H1 (cell line): ENCODE results near the gene PDIA3. TPM values are rescaled to one million over a fixed set of nuclear protein-coding genes. Genes with fewer than 3 reads are reported as not detected.

Experiments
- CTCF ChIA-PET: fragments of 300-600 bp; sonication (Branson Sonifier 250); formaldehyde crosslinking; loops from one replicate; lab custom pipeline; 2021; ENCODE audit not compliant: partially characterized antibody; lab: Charles Lee
- POLR2A ChIA-PET: fragments of 300-600 bp; sonication (Branson Sonifier 250); formaldehyde crosslinking; loops from one replicate; lab custom pipeline; 2021; ENCODE audit warnings: inconsistent platforms; ENCODE audit not compliant: partially characterized antibody; lab: Charles Lee
- DNase-seq, 2 experiments: peaks; one replicate each; pipeline versions ENCODE4 v3.0.0 to v3.0.0-alpha.2; 2010 to 2022; ENCODE audit warnings: low spot score in 2 of 2, low read depth in 1 of 2, mixed read lengths in 1 of 2
- FAIRE-seq: peaks from 2 replicates; lab custom pipeline; 2011; peaks lifted over from hg19 to GRCh38; lab: Jason Lieb, UNC
- H2AFZ ChIP-seq: 2 replicates; pipeline ENCODE4 v1.8.1; 2012; ENCODE audit warnings: low read length, inconsistent platforms
- H2AK5ac ChIP-seq: 2 replicates; pipeline ENCODE4 v1.6.1; 2013; ENCODE audit warnings: low read depth, low read length
- H2BK120ac ChIP-seq: replicated peaks from 2 replicates; pipeline ENCODE3; 2013; ENCODE audit warnings: low read depth, low read length, inconsistent platforms
- H2BK12ac ChIP-seq: 2 replicates; pipeline ENCODE4 v1.6.1; 2013; ENCODE audit warnings: low read depth, low read length
- H2BK15ac ChIP-seq: 2 replicates; pipeline ENCODE4 v1.6.1; 2013; ENCODE audit warnings: low read length
- H2BK20ac ChIP-seq: 2 replicates; pipeline ENCODE4 v1.6.1; 2013; ENCODE audit warnings: low read length
- H2BK5ac ChIP-seq: 2 replicates; pipeline ENCODE4 v1.6.1; 2013; ENCODE audit warnings: low read depth, low read length
- H3K14ac ChIP-seq: 2 replicates; pipeline ENCODE4 v1.6.1; 2013; ENCODE audit warnings: inconsistent platforms; ENCODE audit not compliant: insufficient read length
- H3K18ac ChIP-seq: 2 replicates; pipeline ENCODE4 v1.6.1; 2013; ENCODE audit warnings: low read length; ENCODE audit errors: extremely low read depth
- H3K23ac ChIP-seq: 2 replicates; pipeline ENCODE4 v1.6.1; 2013; ENCODE audit warnings: inconsistent platforms; ENCODE audit not compliant: insufficient read length
- H3K23me2 ChIP-seq: 2 replicates; pipeline ENCODE4 v1.6.1; 2013; ENCODE audit warnings: low read depth, low read length
- H3K27ac ChIP-seq: 2 replicates; pipeline ENCODE4 v1.6.1; 2011; ENCODE audit warnings: low read depth, low read length, inconsistent platforms
- H3K27me3 ChIP-seq, 4 experiments: replicated peaks in 1 of 4; 1 replicate in 1 of 4; 2 replicates in 3 of 4; pipeline versions ENCODE4 v1.6.1 to v1.8.1; 2011 to 2013; ENCODE audit warnings: low read length in 3 of 4, mild to moderate bottlenecking in 3 of 4, inconsistent platforms in 2 of 4, mixed read lengths in 2 of 4, moderate library complexity in 1 of 4; ENCODE audit not compliant: control insufficient read depth in 3 of 4, insufficient read depth in 3 of 4; ENCODE audit errors: extremely low read depth in 1 of 4
- H3K36me3 ChIP-seq, 4 experiments: 2 replicates each; pipeline versions ENCODE4 v1.6.1 to v1.8.1; 2011 to 2013; ENCODE audit warnings: mild to moderate bottlenecking in 4 of 4, low read length in 3 of 4, moderate library complexity in 2 of 4, control low read depth in 1 of 4, inconsistent platforms in 1 of 4; ENCODE audit not compliant: insufficient read depth in 4 of 4, control insufficient read depth in 2 of 4
- H3K4ac ChIP-seq: replicated peaks from 2 replicates; pipeline ENCODE3; 2013; ENCODE audit warnings: low read length, low read depth, mixed read lengths, inconsistent platforms; ENCODE audit not compliant: insufficient read length
- H3K4me1 ChIP-seq, 4 experiments: replicated peaks in 1 of 4; 1 replicate in 1 of 4; 2 replicates in 3 of 4; pipeline versions ENCODE4 v1.6.1 to v1.8.1; 2011 to 2013; ENCODE audit warnings: low read length in 3 of 4, inconsistent platforms in 2 of 4, mixed read lengths in 1 of 4; ENCODE audit not compliant: insufficient read depth in 4 of 4, control insufficient read depth in 3 of 4
- H3K4me2 ChIP-seq, 2 experiments: 2 replicates each; pipeline versions ENCODE4 v1.6.1 to v1.8.1; 2011 to 2013; ENCODE audit warnings: low read depth in 2 of 2, low read length in 2 of 2, control low read depth in 1 of 2, inconsistent platforms in 1 of 2, mild to moderate bottlenecking in 1 of 2; ENCODE audit not compliant: insufficient read depth in 1 of 2
- H3K4me3 ChIP-seq, 4 experiments: fragments of 200-600, 300-600 bp in 1 of 4; sonication (generic), shearing (Covaris generic), sonication (Bioruptor Twin) in 1 of 4; 2 replicates each; pipeline versions ENCODE4 v1.5.1 to v1.8.1; 2011 to 2016; ENCODE audit warnings: low read length in 4 of 4, low read depth in 3 of 4, control low read depth in 2 of 4, inconsistent platforms in 2 of 4, mild to moderate bottlenecking in 2 of 4, mixed read lengths in 1 of 4, moderate library complexity in 1 of 4; ENCODE audit not compliant: insufficient read depth in 2 of 4; ENCODE audit errors: extremely low read depth in 1 of 4
- H3K56ac ChIP-seq: replicated peaks from 2 replicates; pipeline ENCODE3; 2013; ENCODE audit warnings: low read depth, mild to moderate bottlenecking, mixed read lengths, low read length, inconsistent platforms; ENCODE audit not compliant: insufficient read length
- H3K79me1 ChIP-seq: 2 replicates; pipeline ENCODE4 v1.6.1; 2013; ENCODE audit warnings: low read depth, low read length, control low read depth
- H3K79me2 ChIP-seq, 2 experiments: 2 replicates each; pipeline versions ENCODE4 v1.6.1 to v1.8.1; 2012 to 2013; ENCODE audit warnings: low read length in 2 of 2, mild to moderate bottlenecking in 2 of 2, inconsistent platforms in 1 of 2; ENCODE audit not compliant: insufficient read depth in 2 of 2, control insufficient read depth in 1 of 2
- H3K9ac ChIP-seq, 4 experiments: replicated peaks in 1 of 4; 1 replicate in 1 of 4; 2 replicates in 3 of 4; pipeline versions ENCODE4 v1.6.1 to v1.8.1; 2011 to 2013; ENCODE audit warnings: low read depth in 3 of 4, low read length in 3 of 4, control low read depth in 2 of 4, mild to moderate bottlenecking in 2 of 4, moderate library complexity in 2 of 4, inconsistent platforms in 1 of 4; ENCODE audit errors: extremely low read depth in 1 of 4
- H3K9me3 ChIP-seq, 2 experiments: 2 replicates each; pipeline versions ENCODE4 v1.6.1 to v1.8.1; 2012 to 2013; ENCODE audit warnings: mild to moderate bottlenecking in 2 of 2, moderate library complexity in 2 of 2, control low read depth in 1 of 2, inconsistent platforms in 1 of 2, low read depth in 1 of 2, low read length in 1 of 2, mixed read lengths in 1 of 2; ENCODE audit not compliant: insufficient read depth in 2 of 2
- H4K20me1 ChIP-seq, 2 experiments: replicated peaks in 1 of 2; 2 replicates each; pipeline versions ENCODE3 to v1.8.1; 2011 to 2013; ENCODE audit warnings: inconsistent platforms in 2 of 2, low read length in 2 of 2, mild to moderate bottlenecking in 1 of 2; ENCODE audit not compliant: insufficient read depth in 2 of 2, control insufficient read depth in 1 of 2
- H4K5ac ChIP-seq: 2 replicates; pipeline ENCODE4 v1.6.1; 2013; ENCODE audit warnings: low read length, low read depth, mixed read lengths, inconsistent platforms; ENCODE audit not compliant: insufficient read length
- H4K8ac ChIP-seq: 2 replicates; pipeline ENCODE4 v1.8.0; 2013; ENCODE audit warnings: mild to moderate bottlenecking, moderate library complexity, low read length, inconsistent platforms; ENCODE audit not compliant: insufficient read depth; ENCODE audit errors: extremely low read depth
- H4K91ac ChIP-seq: replicated peaks from 2 replicates; pipeline ENCODE3; 2013; ENCODE audit warnings: low read length, mixed read lengths, inconsistent platforms; ENCODE audit not compliant: insufficient read length
- CHD1 ChIP-seq: IDR thresholded peaks from 2 replicates; pipeline ENCODE4 v1.6.1; 2012; ENCODE audit warnings: low read depth, low read length, improper control_type of control experiment
- CREB1 ChIP-seq: IDR thresholded peaks from 2 replicates; pipeline ENCODE4 v1.6.1; 2012; ENCODE audit warnings: inconsistent platforms
- POU5F1 ChIP-seq: IDR thresholded peaks from 2 replicates; pipeline ENCODE4 v1.6.1; 2011; ENCODE audit warnings: low read depth, mild to moderate bottlenecking, low read length, moderate library complexity
- RFX5 ChIP-seq: IDR thresholded peaks from 2 replicates; pipeline ENCODE4 v1.6.1; 2011; ENCODE audit warnings: low read depth, low read length, improper control_type of control experiment, borderline replicate concordance
- SAP30 ChIP-seq: fragments of 300-600 bp; sonication (generic); IDR thresholded peaks from 2 replicates; pipeline ENCODE4 v1.7.1; 2012; ENCODE audit warnings: low read length, moderate library complexity, mild to moderate bottlenecking, inconsistent platforms; ENCODE audit not compliant: insufficient read depth, insufficient replicate concordance
- WGBS, 2 experiments: shearing (Covaris generic) in 1 of 2; methylation state at CpG; one replicate each; pipeline versions ENCODE4 v1.1.6 to v1.1.7; 2013 to 2015; ENCODE audit warnings: low lambda C conversion rate in 2 of 2, mixed read lengths in 2 of 2, inconsistent platforms in 1 of 2, low coverage in 1 of 2, missing lambda C conversion rate in 1 of 2; ENCODE audit not compliant: insufficient replicate concordance in 2 of 2, insufficient coverage in 1 of 2, insufficient read length in 1 of 2; ENCODE audit errors: extremely low coverage in 1 of 2, missing lambda C conversion rate in 1 of 2; 5-methylcytosine and 5-hydroxymethylcytosine counted together
- polyA plus RNA-seq, 7 experiments: library from polyadenylated mRNA; depleted of rRNA in 3 of 7; stranded (reverse) in 5 of 7; unstranded in 2 of 7; fragments of >200 nt in 5 of 7; fragments of 200-250 nt in 2 of 7; gene quantifications; 1 replicate in 5 of 7; 2 replicates in 1 of 7; 4 replicates in 1 of 7; pipeline versions ENCODE4 v1.2.1 to v1.2.3, GENCODE V29; 2011 to 2013; ENCODE audit warnings: missing spikeins in 2 of 7, mixed read lengths in 2 of 7
- total RNA-seq: library from RNA; stranded (reverse); fragmentation: NEBNext Ultra II Directional; extraction: Animal tissue kit (Norgen Biotek cat#: 25700); gene quantifications from 2 replicates; pipeline ENCODE4 v1.2.1, GENCODE V29; 2021

Gene PDIA3
- total and polyA plus RNA-seq, 2 of the 8 experiments (the other 6 are each of a cell fraction or from before 2014, with no cell fraction given), result 90.4 to 655 TPM

DNA sequence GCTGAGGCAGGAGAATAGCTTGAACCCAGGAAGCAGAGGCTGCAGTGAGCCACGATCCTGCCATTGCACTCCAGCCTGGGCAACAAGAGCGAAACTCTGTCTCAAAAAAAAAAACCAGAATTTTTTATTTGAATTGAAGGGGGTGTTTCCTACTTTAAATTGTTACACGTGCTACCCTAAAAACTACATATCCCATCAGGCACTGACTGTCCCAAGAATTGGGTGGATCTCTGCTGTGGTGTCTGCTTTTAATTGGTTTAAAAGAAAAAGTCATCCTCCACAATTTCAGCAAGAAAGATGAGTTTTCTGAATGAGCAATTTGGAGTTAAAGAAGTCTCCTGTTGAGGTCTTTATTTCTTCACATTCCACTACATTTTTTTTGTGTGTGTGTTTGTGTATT, 2.1 kb downstream of the PDIA3 start:
- Histone ChIP-seq H3K4ac (no peak overlapping the region), H4K5ac (no peak overlapping the region), H3K79me2 (peaks cover 9 to 67% of the 10 kb centered on the region in 2 experiments), H3K4me1 (peaks cover 0 to 6% (median 2%) of the 10 kb centered on the region in 4 experiments; a peak in 6 of 7 replicates), H2BK20ac (no peak overlapping the region), H3K4me3 (peak overlapping the region in 3 of 4 experiments; percentile 10 to 88 (median 87); a peak in 3 of 8 replicates), H2BK120ac (no peak overlapping the region), H4K20me1 (peaks cover 15 to 17% of the 10 kb centered on the region in 2 experiments), H2BK5ac (no peak overlapping the region), H3K27ac (no peak overlapping the region), H3K56ac (no peak overlapping the region), H2AK5ac (no peak overlapping the region), H3K27me3 (no peaks in the 10 kb centered on the region), H3K9me3 (no peaks in the 10 kb centered on the region), H3K4me2 (peak overlapping the region; percentile 61 to 73; a peak in 3 of 4 replicates), H3K18ac (no peak overlapping the region), H3K23ac (no peak overlapping the region), H2AFZ (no peak overlapping the region), H4K8ac (no peak overlapping the region), H3K14ac (no peak overlapping the region), H3K9ac (no peak overlapping the region), H2BK15ac (no peak overlapping the region), H4K91ac (no peak overlapping the region), H2BK12ac (no peak overlapping the region), H3K23me2 (no peaks in the 10 kb centered on the region; the same call in 1 of the 2 replicates), H3K36me3 (peaks cover 0 to 24% (median 2%) of the 10 kb centered on the region in 4 experiments; a peak in 3 of 8 replicates), H3K79me1 (no peaks in the 10 kb centered on the region; the same call in 1 of the 2 replicates)
- no peak for DNase-seq
- 84% methylated on average over 3 of the region's 3 CpGs; no CpG with 5 or more reads in 1 of the 2 experiments for WGBS, 2 experiments
- ChIA-PET POLR2A (no interaction called here), CTCF (no interaction called here)
- FAIRE-seq, result no peak
- TF ChIP-seq CREB1 (no peak), RFX5 (no peak), CHD1 (no peak), SAP30 (no peak), POU5F1 (no peak)
